HG02763 (cell line): Measurements from ENCODE around the gene NRBP1.

ENCODE experiments used
- ATAC-seq: cut with Tn5 transposase; IDR thresholded peaks from one replicate; pipeline ENCODE4 v1.9.1; 2021; ENCODE audit warnings: mild to moderate bottlenecking, moderate library complexity; ENCODE audit not compliant: unreplicated experiment

NRBP1 gene

GRCh38 chr2:27489498-27490397 lies 61.3 kb downstream of the NRBP1 start, which contains the start of gene IFT172:
IFT172 (minus strand) TSS chr2:27489743; CDS start chr2:27489653, 90 bp downstream.
- ATAC-seq = peak; percentile 90
